Activated gamma-delta T cell treated with Interleukin-2 at 50 U/mL for 16 hours (primary cell): ENCODE data around the gene GPR146.

Source experiments
- DNase-seq: peaks from one replicate; pipeline ENCODE4 v3.0.0-alpha.2; 2020

The GPR146 gene

GRCh38 chr7:1095621-1096155, 51.3 kb downstream of the GPR146 start:
- DNase-seq = no peak

- no peak for DNase-seq
Observed at GRCh38 chr7:1096156-1097119, 52.1 kb downstream of the GPR146 start.

GRCh38 chr7:1097120-1097504, 52.8 kb downstream of the GPR146 start:
- no peak for DNase-seq

DNA sequence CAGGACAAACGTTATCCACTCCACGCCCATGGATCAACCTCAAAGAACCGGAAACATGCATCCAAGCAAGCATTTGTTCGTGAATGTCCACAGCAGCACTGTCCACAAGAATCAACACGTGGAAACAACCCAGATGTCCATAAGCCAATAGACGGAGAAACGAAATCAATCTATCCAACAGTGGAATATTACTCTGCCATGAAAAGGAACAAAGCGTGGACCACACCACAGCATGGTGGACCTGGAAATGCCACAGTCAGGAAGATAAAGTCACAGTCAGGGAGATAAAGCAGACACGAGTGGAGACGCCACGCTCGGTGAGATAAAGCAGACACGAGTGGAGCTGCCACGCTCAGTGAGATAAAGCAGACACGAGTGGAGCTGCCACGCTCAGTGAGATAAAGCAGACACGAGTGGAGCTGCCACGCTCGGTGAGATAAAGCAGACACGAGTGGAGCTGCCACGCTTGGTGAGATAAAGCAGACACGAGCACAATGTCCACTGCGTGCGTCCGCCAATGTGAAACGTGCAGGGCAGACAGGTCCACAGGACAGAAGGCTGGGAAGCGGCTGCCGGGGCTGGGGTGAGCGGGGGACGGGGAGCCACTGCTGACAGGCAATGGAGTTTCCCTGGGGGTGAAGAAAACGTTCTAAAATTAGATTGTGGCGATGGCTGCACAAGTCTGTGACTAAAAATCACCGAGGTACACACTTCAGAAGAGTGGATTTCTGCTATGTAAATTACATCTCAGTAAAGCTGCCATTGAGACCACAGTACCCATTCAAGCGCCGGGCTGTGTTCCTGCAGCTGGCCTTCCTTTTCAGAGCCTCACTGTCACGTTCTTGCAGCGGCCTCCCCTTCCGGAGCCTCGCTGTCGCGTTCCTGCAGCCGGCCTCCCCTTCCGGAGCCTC, 54.2 kb downstream of the GPR146 start:
- DNase-seq = no peak

DNA sequence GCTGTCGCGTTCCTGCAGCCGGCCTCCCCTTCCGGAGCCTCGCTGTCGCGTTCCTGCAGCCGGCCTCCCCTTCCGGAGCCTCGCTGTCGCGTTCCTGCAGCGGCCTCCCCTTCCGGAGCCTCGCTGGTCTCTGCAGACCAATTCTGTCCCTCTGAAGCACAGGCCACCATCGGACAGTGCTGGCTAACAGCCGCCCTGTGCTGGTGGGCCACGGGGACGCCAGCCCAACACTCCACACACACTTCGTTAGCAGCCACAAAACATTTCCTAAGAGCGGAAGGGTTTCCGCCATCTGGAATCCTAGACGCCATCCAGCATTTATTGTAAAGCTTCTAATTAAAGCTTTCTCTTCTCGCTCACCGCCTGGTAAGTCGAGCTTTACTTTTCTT, 54.8 kb downstream of the GPR146 start:
- DNase-seq = no peak

DNA sequence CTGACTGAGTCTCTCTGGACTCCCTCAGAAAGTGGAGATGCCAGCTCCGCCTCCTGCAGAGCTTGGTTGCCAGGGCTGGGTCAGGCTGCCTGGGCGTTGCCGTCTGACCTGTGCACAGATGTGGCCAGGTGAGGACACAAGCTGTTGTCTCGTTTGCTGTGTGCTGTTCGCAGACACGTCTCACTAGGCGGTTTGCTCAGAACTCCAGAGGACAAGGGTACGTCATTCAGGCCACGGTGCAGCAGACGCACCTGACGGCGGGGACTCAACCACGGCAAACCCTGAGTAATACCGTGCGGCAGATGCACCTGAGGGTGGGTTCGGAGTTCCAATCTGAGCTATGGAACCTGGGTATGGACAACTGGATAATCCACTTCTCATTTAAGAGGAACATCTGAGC, 55.3 kb downstream of the GPR146 start:
- DNase-seq = no peak

DNA sequence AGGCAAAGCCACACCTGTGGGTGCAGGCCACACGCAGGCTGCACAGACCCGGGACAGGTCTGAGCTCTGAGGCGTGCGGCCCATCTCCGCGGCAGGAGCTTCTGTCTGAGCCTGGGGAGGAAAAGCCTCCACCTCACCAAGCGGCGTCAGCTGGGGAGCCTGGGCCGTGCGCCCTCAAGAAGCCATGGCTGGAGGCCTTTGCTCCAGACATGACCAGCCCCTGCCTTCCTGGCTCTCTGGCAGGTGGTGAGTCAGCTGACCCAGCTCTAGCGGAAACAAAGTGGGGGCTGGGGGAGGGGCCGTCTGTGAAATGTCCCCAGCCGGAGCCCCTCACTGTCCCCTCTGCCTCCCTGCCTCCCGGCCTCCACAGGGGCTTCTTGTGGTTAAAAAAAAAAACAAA, 56.0 kb downstream of the GPR146 start:
- no peak for DNase-seq

- no peak for DNase-seq
Observed at GRCh38 chr7:1100834-1101562, 56.7 kb downstream of the GPR146 start.

- no peak for DNase-seq
Observed at GRCh38 chr7:1101563-1102431, 57.5 kb downstream of the GPR146 start.

DNA sequence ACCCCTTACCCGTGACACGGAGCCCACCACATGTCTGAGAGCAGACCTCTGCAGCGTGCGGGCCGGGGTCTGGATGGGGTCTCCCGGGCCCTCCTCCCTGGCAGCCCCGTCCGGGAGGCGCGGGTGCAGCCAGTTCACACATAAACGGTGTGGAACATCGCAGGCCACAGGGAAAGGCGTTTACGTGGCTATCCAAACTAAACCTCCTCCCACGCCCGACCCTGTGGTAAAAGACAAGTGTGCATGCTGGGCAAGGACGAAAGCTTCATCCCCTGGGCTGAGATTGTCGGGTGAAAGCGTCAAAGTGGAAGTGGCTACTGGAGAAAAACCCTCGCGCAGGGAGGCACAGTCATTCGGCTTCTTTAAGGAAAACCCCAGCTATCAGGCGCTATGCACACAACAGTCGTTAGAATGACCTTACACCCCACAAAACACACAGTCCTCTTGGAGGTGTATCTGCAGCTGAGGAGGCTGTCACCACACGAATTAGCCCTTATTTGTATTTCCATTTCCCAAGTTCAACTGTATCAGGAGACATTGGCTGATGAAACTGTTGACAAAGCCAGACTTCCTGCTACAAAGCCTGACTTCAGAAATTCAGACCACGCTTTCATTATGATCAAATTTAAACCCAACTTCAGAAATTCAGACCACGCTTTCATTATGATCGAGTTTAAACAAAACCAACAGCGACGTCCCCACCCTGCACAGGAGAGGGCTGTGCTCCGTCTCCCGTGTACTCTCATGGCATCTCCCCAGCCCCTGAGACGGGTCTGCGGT, 58.9 kb downstream of the GPR146 start:
- no peak for DNase-seq

- DNase-seq = no peak
Observed at GRCh38 chr7:1103789-1104515, 59.6 kb downstream of the GPR146 start.

- DNase-seq = no peak
Observed at GRCh38 chr7:1104516-1105179, 60.3 kb downstream of the GPR146 start.

DNA sequence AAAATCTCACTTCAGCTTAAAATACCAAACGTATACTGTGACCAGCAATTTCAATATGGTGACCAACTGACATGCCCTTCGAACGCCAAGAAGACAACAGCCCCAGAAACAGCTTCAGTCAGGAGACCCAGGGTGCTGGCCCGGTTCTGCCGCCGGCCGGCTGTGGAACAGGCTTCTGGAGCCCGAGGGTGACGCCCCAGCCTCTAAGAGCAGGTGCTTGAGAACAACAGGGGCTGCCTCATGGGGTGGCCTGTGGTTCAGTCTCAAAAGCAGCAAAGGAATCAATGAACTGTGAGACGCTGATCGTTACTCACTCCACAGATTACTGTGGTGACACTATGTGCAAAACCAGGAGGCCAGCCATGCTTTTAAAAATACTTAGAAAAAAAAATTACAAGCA, 60.8 kb downstream of the GPR146 start:
- no peak for DNase-seq

DNA sequence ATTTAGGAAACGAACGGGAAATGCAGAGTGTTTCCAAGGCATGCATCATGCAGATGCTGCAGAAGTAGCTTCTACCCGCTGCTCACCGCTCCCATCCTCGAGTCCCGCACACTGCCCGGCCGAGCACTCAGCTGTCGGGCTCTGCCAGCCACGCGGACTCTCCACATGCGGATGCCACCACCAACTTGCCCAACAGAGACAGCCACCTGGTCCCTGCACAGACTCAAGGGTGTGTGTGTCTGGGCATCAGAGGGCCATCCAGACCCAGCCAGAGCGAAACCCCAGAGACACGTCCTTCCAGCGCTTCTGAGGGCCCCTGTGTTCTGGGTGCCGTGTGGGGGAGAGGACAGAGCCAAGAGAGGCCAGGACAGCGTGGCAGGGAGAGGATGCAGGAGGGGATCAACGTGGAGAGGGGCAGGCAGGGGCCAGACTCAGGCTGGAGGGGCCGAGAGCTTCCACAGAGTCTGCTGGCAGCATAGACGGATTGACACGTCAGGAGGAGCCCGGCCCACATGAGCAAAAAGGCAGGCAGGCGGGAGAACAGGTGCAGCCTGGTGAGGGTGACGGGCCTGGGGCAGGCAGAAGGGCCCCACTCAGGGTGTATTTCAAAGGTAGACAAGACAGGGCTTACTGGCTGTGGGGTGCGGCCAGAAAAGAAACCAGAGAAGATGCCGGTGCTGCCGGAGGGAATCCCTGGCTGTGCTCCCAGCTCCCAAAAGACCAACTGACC, 61.9 kb downstream of the GPR146 start:
- no peak for DNase-seq

DNA sequence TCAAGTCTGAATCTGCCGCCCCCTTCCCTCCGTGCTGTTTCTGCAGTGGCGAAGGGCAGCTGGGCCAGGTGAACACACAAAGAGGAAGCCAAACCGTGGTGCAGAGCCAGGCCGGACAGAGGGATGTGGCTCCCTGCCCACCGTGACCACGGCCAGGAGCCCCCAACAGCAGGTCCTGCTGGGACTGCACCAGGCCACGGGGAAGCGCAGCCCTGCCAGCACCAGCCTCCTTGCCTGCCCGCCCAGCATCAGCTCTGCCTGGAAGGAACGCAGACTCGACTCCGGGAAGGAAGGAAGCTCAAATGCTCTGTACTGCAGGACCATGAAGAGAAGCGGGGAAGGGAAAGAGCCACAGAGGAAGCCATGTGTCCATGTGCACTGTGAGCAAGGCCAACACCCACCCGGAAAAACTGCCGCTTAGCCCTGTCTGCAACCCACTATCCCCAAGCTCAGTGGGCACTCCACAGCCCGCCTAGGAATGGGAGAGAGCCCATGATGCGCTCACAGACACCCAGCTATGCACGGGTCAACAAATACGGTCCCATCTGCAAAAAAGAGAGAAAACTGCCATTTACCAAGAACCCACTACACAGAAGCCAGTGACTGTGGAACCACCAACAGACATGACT, 62.6 kb downstream of the GPR146 start:
- no peak for DNase-seq

GRCh38 chr7:1108264-1108920, 64.0 kb downstream of the GPR146 start:
- no peak for DNase-seq
